ENCODE results near the gene DYNC2LI1.

Gene DYNC2LI1

DNA sequence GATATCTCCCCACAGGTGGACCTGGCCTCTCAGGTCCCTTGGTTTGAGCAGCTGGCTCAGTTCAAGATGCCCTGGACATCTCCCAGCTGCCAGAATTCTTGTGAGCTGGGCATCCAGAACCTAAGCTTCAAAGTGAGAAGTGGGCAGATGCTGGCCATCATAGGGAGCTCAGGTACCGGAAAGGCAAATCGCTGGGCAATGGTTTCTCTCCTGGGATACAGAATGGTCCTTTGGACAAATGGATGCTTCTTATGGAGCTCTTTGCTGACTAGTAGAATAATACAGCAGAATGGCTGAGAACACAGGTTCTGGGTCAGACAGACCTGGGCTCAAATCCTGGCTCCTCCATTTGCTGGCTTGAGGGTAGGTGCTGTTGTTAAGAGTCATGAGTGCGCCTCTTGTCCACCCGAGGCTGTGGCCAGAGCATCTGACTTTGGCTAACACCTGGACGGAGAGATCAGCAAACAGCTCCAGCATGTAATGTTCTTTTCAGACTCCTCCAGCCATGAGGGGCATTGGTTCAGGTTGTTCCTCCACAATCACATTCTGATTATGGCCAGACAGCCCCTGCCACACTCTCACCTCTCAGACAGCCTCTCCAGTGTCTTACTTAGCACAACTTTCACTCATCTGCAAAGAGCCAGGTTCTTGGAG lies 72.4 kb downstream of the DYNC2LI1 start:
- no peak for DNase-seq (ENCODE audit: low spot score)

DNA sequence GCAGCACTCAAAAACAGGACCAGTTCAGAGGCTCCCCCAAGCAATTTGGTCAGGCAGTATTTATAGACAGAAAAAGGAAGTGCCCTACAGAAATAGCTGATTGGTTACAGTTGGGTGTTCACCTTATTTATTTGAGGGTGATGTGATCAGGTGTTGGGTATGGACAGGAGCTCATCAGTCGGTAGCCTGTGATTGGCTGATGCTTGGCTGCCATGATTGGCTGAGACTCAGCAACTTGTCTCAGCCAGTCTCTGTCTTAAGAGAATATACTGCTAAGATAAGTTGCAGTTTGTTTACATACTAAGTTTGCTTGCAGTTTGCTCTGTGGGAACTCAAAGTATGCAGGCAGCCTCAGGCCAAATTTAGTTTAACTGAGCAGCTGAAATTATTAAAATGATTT lies 74.4 kb downstream of the DYNC2LI1 start:
- no peak for DNase-seq (ENCODE audit: low spot score)

GRCh38 chr2:43851011-43851980 lies 77.5 kb downstream of the DYNC2LI1 start:
- no peak for DNase-seq (ENCODE audit: low spot score)

GRCh38 chr2:43852196-43852730 lies 78.4 kb downstream of the DYNC2LI1 start:
- DNase-seq (ENCODE audit: low spot score): no peak

DNA sequence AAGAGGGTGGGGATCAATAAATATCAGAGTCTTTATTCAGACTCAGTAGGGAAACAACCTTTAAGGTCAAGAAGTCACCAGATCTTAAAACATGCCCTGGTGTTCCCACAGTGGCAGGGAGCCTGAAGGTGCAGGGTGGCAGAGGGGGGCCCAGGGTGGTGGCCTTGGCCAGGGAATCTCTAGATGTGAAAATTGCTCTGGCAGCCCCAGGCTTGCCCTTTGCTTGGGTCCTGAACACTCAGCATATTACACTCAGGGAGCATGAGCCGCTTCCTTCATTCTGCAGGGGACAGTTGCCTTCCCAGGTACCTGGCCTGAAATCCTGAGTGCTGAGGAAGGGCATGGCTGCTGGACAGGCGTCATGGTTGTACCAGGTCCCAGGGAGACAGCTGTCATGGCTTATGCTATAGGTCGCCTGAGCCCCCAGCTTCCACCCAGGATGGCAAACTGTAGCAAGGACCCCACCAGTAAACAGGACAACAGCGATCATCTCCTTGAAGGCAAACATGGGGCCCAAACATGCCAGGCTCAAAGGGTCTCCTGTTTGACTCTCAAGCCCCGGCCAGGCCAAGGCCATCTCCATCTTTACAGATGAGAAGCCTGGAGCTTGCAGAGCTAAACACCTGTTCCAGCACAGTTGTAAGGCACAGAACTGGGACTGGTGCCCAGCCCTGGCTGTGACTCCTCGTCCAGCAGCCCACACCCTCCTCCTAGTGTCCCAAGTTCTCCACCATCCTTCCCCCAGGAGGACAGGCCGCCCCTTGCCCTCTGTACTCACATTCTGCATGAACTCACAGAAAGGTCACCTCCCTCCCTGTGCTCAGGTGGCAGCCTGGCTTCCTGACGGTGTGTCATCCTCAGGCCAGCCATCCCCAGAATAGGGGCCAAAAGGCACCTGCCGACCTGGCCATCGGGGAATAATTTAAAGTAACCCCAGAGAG lies 79.6 kb downstream of the DYNC2LI1 start:
- no peak for DNase-seq (ENCODE audit: low spot score)

DNA sequence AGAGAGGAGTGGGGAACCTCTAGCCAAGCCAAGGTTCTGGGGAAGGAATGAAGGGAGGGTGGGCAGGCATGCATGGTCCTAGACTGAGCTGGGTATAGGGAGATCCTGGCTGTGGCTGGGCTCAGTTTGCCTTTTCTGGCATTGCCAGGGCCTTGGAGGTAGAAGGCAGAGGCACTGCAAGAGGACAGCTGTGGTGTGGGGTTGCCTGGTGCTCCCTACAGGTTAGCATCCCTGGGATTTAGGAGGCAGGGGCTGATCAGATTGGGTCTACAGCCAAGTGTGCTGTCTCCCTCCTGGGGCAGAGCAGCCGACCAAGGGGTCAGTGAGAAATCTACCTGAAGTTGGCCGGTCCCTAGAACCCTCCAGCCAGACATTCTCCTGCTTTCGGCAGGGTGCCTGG lies 80.8 kb downstream of the DYNC2LI1 start:
- no peak for DNase-seq (ENCODE audit: low spot score)

DNA sequence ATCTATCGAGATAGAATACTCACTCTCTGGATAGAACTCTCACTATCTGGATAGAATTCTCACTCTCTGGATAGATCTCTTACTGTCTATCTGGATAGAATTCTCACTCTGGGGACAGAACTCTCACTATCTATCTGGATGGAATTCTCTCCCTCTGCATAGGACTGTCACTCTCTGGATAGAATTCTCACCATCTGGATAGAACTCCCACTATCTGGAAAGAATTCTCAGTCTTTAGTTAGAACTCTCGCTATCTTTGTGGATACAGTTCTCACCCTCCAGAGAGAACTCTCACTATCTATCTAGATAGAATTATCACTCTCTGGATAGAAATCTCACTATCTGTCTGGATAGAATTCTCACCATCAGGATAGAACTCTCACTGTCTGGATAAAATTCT lies 81.5 kb downstream of the DYNC2LI1 start:
- DNase-seq (ENCODE audit: low spot score): no peak

All from RKO (cell line).